GM15510 (cell line): ENCODE data around the gene IGSF10.

Experiments used
- POLR2A ChIP-seq: IDR thresholded peaks from 3 replicates; pipeline ENCODE4 v1.6.1; 2011; ENCODE audit warnings: borderline replicate concordance; ENCODE audit not compliant: insufficient read length; ENCODE audit errors: extremely low read depth

Gene IGSF10

DNA sequence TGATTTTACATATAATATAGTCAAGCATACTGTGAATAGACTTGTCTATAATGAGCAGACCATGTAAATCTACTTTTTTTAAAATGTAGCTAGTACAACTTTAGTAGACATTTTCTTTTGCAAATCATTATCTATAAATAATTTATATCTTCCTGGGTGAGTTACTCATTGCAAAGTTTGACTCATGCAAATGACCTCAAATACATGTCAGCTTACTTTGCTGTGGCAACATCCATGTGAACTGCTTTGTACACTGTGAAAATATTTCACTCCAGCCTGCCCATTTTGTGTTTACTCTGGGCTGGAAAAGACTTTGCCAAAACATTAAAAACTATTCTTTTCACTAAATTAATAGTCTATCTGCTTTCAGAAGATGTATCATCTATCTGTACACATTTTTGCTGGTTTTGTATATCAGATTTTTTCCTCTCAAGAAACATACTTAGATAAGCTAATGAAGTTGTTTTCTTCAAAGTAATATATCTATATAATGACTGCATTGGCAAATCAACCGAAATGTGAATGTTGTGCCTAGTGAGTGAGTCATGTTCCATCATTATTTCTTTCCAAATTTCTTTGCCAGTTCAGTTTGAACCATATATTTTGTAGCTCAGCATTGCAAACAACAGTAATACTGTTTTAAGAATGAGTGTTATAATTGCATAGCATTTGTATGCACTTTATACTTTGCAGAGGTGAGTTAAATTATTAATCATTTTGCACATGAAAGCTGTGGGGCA, 26.5 kb downstream of the IGSF10 start:
- no peak for TF ChIP-seq POLR2A

GRCh38 chr3:151432616-151433372, 28.1 kb downstream of the IGSF10 start:
- TF ChIP-seq POLR2A = no peak

DNA sequence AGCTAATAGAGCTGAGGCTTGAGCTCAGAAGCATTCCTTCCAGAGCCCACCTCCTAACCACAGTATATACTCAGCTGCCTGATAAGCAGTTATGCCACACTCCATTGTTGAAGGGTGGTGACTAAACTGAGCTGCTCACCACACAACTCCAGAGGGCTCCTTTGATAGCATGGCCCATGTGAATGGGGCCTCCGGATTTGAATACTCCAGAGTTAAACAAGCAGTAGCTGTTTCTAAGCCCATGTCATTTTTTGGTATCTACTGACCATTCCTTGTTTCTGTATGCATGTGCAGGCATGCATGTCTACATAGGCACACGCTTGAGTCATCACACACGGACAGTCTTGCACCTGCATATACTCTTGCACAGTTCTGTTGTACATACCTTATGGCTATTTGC, 28.9 kb downstream of the IGSF10 start:
- no peak for TF ChIP-seq POLR2A

DNA sequence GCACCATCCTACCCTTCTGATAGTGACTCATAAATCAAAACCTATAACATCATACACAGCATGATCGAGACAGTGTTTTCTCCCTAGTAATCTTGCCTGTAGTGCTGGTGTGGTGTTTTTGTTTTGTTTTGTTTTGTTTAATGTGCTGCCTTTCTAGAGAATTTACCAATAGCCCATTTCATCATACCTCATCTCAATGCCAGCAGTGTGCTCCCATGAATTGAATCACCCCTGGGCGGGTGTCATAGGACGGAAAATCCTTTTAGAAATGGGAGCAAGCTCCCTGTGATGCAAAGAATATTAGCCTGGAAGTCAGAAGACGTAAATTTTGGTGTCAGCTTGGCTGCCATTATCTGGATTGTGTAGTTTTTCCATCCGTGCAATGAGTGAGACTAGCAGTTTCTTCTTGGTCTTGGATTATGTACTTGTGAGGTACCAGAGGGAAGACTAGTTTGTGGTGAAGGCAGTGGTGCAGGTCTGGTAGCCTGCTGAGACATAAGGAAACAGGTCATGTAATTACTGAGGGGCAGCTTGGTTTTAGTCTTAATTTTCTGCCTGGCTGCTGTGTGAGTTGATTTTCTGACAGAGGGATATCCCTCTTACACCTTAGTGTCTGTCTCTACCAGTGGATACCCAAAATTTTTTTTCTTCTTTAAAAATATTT, 29.9 kb downstream of the IGSF10 start:
- no peak for TF ChIP-seq POLR2A

DNA sequence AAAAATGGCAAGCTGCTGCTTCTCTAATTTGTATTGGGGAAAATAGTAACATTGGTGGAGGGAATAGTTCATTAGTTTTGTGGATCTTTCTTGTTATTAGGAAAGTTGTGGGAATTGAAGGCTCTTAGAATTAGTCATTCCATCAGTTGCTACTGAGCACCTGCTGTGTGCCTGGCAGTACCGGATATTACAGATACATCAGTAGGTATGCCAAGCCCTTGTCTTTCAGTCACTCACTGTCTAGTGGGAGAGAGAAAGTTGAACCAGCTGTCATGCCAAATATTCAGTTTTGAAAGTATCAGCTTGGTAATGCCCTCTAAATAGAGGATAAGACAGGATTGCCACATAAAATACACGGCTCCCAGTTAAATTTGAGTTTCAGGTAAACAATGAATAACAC, 32.5 kb downstream of the IGSF10 start:
- no peak for TF ChIP-seq POLR2A

GRCh38 chr3:151426341-151426657, 34.6 kb downstream of the IGSF10 start:
- TF ChIP-seq POLR2A = no peak

DNA sequence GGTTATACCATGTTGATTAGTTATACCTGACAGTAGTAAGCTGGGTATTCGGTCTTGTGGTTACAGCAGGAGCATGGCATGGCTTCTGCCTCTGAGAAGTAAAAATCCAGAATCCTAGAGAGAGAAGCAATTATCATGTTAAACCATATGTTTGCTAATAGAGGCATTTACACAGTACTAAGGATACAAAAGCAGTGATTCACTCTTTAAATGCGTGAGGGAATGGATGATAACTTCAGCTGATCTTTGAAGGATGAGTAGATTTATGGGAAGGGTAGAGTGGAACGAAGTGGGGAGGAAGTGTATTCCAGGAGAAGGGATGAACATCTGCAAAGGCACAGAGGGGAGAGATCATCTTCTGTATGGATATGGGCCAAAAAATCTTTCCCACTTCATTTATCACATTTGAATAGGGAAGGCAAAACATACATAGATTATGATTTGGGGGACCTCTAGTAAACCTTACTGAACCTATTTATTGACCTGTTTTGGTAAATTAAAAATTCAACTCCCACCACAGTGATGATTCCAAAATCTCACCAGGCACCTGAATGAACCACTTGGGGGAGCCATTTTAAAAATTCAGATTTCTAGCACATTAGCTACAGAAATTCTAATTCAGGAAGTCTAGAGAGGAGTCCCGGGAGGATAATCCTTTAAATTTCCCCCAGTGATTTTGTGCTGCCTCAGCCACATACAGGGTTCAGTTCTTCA, 35.1 kb downstream of the IGSF10 start:
- no peak for TF ChIP-seq POLR2A

- no peak for TF ChIP-seq POLR2A
Measured at GRCh38 chr3:151423091-151423490, 37.8 kb downstream of the IGSF10 start.

- no peak for TF ChIP-seq POLR2A
Measured at GRCh38 chr3:151421938-151422337, 38.9 kb downstream of the IGSF10 start.

GRCh38 chr3:151419806-151420205, 41.1 kb downstream of the IGSF10 start:
- TF ChIP-seq POLR2A = no peak

DNA sequence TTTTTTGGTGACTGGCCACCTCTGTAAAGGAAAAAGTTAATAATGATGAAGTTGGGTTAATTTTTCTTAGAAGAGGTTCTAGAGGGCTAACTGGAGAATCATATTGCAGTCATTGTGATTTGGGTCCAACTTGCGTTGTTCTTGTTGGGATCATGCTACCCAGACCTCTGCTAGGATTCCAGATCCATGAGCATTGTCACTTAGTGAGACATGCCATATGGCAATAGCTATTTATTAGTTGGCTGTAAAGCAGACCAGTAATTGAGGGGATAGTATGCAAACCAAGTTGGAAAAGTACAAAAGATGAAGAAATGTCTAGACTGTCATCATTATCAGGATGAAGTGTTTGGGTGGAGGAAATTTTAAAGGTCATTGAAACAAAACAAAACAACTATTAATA, 45.6 kb downstream of the IGSF10 start:
- TF ChIP-seq POLR2A = no peak

DNA sequence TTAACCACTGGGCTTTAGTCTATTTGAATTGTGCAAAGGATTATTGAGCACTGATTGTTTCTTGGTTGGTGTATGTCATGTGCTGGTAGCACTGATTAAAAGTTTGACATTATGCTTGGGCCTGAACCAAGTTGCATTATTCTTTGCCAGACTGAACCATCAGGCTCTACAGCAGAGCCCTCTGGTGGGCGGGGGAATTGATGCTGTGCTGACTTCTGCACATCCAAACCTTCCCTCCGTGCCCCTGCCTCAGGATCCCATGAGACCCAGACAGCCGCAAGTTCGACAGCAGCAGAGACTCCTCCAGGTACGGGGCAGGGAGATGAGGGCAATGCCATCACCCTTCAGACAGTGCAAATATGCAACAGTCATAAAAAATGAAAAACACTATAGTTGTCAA, 47.9 kb downstream of the IGSF10 start:
- TF ChIP-seq POLR2A = no peak
